B cell (primary cell): ENCODE measurements around the gene PPARD.

Experiments used
- CTCF ChIP-seq: fragments of 200-600 bp; IDR thresholded peaks from one replicate; pipeline ENCODE4 v1.8.0; 2022; ENCODE audit warnings: antibody characterized with exemption, mild to moderate bottlenecking
- EZH2 ChIP-seq: IDR thresholded peaks from 2 replicates; pipeline ENCODE4 v1.6.1; 2012; ENCODE audit warnings: borderline replicate concordance, low read depth, mild to moderate bottlenecking, moderate library complexity, low read length; ENCODE audit not compliant: insufficient read depth, poor library complexity, severe bottlenecking

DNA sequence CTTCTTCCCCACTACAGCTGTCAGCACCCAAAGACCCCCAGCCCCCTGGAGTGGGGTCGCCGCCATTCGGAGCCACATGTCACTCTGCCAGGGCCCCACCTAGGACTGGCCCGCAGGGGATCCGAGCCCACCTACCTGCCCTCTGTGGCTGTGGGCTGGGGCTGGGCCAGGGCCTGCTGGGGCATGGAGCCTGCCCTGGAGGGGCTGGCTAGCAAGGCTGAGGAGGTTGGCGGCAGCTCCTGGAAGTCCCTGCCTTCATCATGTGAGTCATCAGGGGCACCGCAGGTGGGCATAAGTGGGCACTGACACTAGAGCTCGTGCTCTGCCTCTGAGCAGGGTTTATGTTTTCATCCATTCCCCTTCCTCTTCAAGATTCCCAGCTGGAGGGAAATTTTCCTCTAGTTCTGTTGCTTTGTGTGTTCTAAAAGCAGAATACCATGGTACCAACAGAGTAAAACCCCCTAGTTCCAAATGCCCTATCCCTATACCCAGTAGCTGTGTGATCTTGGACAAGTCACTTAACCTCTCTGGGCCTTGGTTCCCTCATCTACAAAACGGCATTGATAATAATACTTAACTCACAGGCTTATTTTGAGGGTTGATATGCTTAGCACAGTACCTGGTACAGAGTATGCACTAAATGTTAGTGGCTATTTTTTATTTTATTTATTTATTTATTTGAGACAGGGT is 101.1 kb downstream of the PPARD start:
- TF ChIP-seq CTCF (no peak), EZH2 (no peak)
